ENCODE data around the gene PDLIM5.
"Not testable (repeated sequence)": the region's sequence is repeated elsewhere in the genome, so short reads cannot be mapped to it uniquely, and the experiment has no call there.

Gene PDLIM5

GRCh38 chr4:94551643-94552564 is 100.2 kb downstream of the PDLIM5 start:
- DNase-seq (ENCODE audit: insufficient read length) (no peak), FAIRE-seq (no peak)
- TF ChIP-seq TAF1 (IDR thresholded peaks at IDR 0.05; ENCODE audit: borderline replicate concordance, low read depth, low read length) (no peak), POLR2A (IDR thresholded peaks at IDR 0.05; ENCODE audit: low read depth, low read length) (no peak), POLR2AphosphoS5 (IDR thresholded peaks at IDR 0.05; ENCODE audit: low read depth, low read length) (no peak)

DNA sequence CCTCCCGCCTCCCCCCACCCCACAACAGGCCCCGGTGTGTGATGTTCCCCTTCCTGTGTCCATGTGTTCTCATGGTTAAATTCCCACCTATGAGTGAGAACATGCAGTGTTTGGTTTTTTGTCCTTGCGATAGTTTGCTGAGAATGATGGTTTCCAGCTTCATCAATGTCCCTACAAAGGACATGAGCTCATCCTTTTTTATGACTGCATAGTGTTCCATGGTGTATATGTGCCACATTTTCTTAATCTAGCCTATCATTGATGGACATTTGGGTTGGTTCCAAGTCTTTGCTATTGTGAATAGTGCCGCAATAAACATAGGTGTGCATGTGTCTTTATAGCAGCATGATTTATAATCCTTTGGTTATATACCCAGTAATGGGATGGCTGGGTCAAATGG is 104.3 kb downstream of the PDLIM5 start:
- FAIRE-seq; DNase-seq (ENCODE audit: insufficient read length): not testable (repeated sequence)

DNA sequence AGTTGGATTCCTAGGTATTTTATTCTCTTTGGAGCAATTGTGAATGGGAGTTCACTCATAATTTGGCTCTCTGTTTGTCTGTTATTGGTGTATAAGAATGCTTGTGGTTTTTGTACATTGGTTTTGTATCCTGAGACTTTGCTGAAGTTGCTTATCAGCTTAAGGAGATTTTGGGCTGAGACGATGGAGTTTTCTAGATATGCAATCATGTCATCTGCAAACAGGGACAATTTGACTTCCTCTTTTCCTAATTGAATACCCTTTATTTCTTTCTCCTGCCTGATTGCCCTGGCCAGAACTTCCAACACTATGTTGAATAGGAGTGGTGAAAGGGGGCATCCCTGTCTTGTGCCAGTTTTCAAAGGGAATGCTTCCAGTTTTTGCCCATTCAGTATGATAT is 105.9 kb downstream of the PDLIM5 start:
- DNase-seq (ENCODE audit: insufficient read length); FAIRE-seq: not testable (repeated sequence)

DNA sequence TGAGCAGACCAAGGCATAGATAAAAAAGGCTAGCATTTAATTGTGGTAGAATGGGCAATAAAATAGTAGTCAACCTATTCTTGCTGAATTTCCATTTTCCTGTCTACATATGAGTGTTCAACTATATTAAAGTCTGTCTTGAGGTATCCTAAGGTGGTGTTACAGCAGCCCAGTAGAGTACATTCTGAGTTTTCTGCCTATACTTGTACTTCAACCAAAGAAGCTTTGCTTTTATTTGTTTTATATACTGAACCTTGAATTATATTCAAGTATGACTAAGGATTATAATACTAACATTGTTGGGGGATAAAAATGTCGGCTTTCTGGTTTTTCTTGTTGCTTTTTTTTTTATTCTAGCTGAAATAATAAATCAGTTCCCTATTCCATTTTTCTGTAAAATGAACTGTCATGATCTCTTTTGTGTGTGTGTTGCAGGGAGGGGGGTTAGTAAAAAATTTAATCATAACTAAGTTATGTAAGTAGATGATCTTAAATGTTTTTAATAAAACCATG is 106.7 kb downstream of the PDLIM5 start:
- no peak for DNase-seq (ENCODE audit: insufficient read length)
- FAIRE-seq, result no peak

DNA sequence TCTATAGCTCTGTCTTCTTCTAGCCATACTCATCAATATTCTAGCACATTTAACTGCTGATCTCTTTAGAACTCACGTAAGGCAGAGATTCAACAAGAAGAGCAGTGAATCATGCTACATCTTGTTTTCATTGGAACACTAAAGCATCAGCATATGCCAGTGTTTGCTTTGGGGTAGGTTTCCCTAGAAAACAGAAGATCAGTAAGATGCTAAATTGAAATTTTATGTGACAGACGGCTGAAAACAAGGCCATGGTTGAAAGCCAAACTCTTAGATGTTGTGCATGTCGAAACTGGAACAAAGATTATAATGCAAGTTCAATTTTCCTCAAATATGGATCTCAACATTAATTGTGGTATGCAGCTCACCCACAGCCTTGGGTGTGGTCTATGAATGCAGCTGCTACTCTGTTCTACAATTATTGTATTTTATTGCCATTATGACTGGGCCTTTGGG is 107.6 kb downstream of the PDLIM5 start:
- FAIRE-seq (no peak), DNase-seq (ENCODE audit: insufficient read length) (no peak)
- no peak for TF ChIP-seq POLR2A (IDR thresholded peaks at IDR 0.05; ENCODE audit: low read depth, low read length)
- no peak for TF ChIP-seq TAF1 (IDR thresholded peaks at IDR 0.05; ENCODE audit: borderline replicate concordance, low read depth, low read length)
- no peak for TF ChIP-seq POLR2AphosphoS5 (IDR thresholded peaks at IDR 0.05; ENCODE audit: low read depth, low read length)

More for the DNA sequence above, 106.7 kb downstream of the PDLIM5 start:
- no peak for TF ChIP-seq POLR2AphosphoS5 (IDR thresholded peaks at IDR 0.05; ENCODE audit: low read depth, low read length)
- no peak for TF ChIP-seq POLR2A (IDR thresholded peaks at IDR 0.05; ENCODE audit: low read depth, low read length)
- TF ChIP-seq TAF1 (IDR thresholded peaks at IDR 0.05; ENCODE audit: borderline replicate concordance, low read depth, low read length), result no peak

DNA sequence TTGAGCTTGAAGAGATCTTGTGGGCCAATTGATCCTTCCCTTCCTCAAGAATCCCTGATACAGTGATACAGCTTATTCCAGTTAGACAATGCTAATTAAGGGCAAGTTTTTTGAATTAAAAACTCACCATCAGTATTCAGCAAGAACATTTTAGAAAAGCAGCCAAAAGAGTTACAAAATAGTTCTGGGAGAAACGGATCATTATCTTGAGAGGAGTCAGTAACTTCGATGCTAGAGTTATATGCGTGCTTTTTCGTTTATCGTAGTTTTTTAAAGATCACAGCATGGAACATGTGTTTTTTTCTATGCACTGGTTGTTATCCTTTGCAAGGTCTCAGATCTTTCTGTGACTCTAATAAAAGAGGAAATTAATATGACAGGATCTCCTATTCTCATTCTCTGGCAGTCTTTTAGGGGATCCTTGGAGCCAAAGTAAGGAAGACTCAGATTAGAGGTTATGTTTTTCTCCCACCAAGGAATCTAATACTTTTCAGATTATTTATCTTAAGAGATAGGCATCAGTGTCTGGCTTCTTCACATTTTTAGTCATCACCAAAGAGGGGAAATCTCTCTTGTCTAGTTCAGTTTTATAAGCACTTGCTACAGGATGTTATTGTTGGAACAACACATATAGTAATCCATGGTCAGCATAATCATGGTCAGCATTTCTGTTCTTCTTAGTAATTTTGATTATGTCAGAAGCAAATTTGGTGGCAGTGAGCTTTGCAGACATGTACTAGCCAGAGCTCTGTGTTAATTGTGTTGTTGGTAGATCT is 109.7 kb downstream of the PDLIM5 start:
- DNase-seq (ENCODE audit: insufficient read length), result no peak
- no peak for FAIRE-seq
- TF ChIP-seq POLR2AphosphoS5 (IDR thresholded peaks at IDR 0.05; ENCODE audit: low read depth, low read length) (no peak), POLR2A (IDR thresholded peaks at IDR 0.05; ENCODE audit: low read depth, low read length) (no peak), TAF1 (IDR thresholded peaks at IDR 0.05; ENCODE audit: borderline replicate concordance, low read depth, low read length) (no peak)

DNA sequence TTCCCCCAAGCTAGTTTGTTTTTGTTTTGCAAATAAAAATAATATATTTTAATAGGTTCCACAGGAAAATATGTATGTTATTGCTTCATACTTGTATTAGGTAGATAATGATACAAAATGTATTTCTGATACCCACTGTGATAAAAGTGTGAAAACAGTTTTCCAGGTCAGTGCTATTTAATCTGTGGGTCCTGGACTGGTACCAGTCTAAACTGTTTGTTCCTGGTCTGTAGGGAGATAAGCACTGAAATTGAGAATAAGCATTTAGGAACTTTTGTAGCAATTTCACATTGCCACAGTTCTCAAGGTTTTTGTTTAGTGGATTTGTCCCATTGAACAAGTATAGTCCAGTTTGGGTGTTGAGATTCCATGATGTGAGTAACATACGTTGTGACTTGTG is 110.5 kb downstream of the PDLIM5 start:
- no peak for TF ChIP-seq POLR2AphosphoS5 (IDR thresholded peaks at IDR 0.05; ENCODE audit: low read depth, low read length)
- TF ChIP-seq TAF1 (IDR thresholded peaks at IDR 0.05; ENCODE audit: borderline replicate concordance, low read depth, low read length), result no peak
- TF ChIP-seq POLR2A (IDR thresholded peaks at IDR 0.05; ENCODE audit: low read depth, low read length), result no peak
- DNase-seq (ENCODE audit: insufficient read length) (no peak), FAIRE-seq (no peak)

- TF ChIP-seq POLR2AphosphoS5 (IDR thresholded peaks at IDR 0.05; ENCODE audit: low read depth, low read length), result no peak
- TF ChIP-seq TAF1 (IDR thresholded peaks at IDR 0.05; ENCODE audit: borderline replicate concordance, low read depth, low read length), result no peak
- TF ChIP-seq POLR2A (IDR thresholded peaks at IDR 0.05; ENCODE audit: low read depth, low read length), result no peak
- FAIRE-seq (no peak), DNase-seq (ENCODE audit: insufficient read length) (no peak)
Observed at GRCh38 chr4:94564252-94564651, 112.5 kb downstream of the PDLIM5 start.

GRCh38 chr4:94566420-94566819 is 114.7 kb downstream of the PDLIM5 start:
- no peak for TF ChIP-seq POLR2A (IDR thresholded peaks at IDR 0.05; ENCODE audit: low read depth, low read length)
- no peak for TF ChIP-seq POLR2AphosphoS5 (IDR thresholded peaks at IDR 0.05; ENCODE audit: low read depth, low read length)
- no peak for TF ChIP-seq TAF1 (IDR thresholded peaks at IDR 0.05; ENCODE audit: borderline replicate concordance, low read depth, low read length)
- DNase-seq (ENCODE audit: insufficient read length), result no peak
- no peak for FAIRE-seq

DNA sequence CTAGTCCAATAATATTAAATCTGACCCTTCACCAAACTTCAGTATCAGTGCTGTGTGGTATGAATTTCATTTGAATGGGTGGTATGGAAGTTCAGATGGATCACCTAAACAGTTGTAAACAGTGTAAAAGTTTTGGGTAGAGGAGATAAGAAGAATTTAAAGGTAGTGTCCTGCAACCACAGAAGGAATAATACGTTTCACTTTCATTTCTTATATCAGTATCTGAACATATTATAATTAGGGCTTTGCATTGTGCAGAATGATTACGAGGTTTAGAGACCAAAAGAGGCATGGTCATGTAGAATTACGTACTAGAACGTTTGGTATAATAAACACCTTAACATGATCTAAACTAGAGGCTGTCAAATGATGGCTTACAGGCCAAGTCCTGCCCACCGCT is 116.1 kb downstream of the PDLIM5 start:
- FAIRE-seq (peak; percentile 64), DNase-seq (ENCODE audit: insufficient read length) (no peak)
- no peak for TF ChIP-seq POLR2AphosphoS5 (IDR thresholded peaks at IDR 0.05; ENCODE audit: low read depth, low read length)
- TF ChIP-seq TAF1 (IDR thresholded peaks at IDR 0.05; ENCODE audit: borderline replicate concordance, low read depth, low read length), result no peak
- TF ChIP-seq POLR2A (IDR thresholded peaks at IDR 0.05; ENCODE audit: low read depth, low read length), result no peak

GRCh38 chr4:94570558-94570957 is 118.8 kb downstream of the PDLIM5 start:
- FAIRE-seq (no peak), DNase-seq (ENCODE audit: insufficient read length) (no peak)
- TF ChIP-seq POLR2AphosphoS5 (IDR thresholded peaks at IDR 0.05; ENCODE audit: low read depth, low read length) (no peak), TAF1 (IDR thresholded peaks at IDR 0.05; ENCODE audit: borderline replicate concordance, low read depth, low read length) (no peak), POLR2A (IDR thresholded peaks at IDR 0.05; ENCODE audit: low read depth, low read length) (no peak)

GRCh38 chr4:94571298-94571697 is 119.6 kb downstream of the PDLIM5 start:
- DNase-seq (ENCODE audit: insufficient read length) (no peak), FAIRE-seq (no peak)
- TF ChIP-seq TAF1 (IDR thresholded peaks at IDR 0.05; ENCODE audit: borderline replicate concordance, low read depth, low read length) (no peak), POLR2AphosphoS5 (IDR thresholded peaks at IDR 0.05; ENCODE audit: low read depth, low read length) (no peak), POLR2A (IDR thresholded peaks at IDR 0.05; ENCODE audit: low read depth, low read length) (no peak)

Measured in GM12892 (cell line).